T-cell (primary cell): ENCODE measurements around the gene CORO1C. TPM values are rescaled to one million over a fixed set of nuclear protein-coding genes. Genes with fewer than 3 reads are reported as not detected.
"Not testable (repeated sequence)": the region's sequence is repeated elsewhere in the genome, so short reads cannot be mapped to it uniquely, and the experiment has no call there.

Source experiments
- ATAC-seq, 4 experiments: fragments of 200-7000 bp in 3 of 4; fragments of 150-1000 bp in 1 of 4; cut with Tn5 transposase; replicated peaks in 1 of 4; 1 replicate in 3 of 4; 2 replicates in 1 of 4; pipeline ENCODE4 v1.10.0; 2021; ENCODE audit warnings: moderate library complexity in 3 of 4, mild to moderate bottlenecking in 2 of 4, moderate number of reproducible peaks in 1 of 4
- CTCF ChIA-PET, 2 donors: fragments of 300-600 bp; sonication (Branson Sonifier 250); formaldehyde crosslinking; loops; one replicate each; lab custom pipeline; 2022; ENCODE audit warnings: antibody characterized with exemption in 2 of 2; lab: Charles Lee
- POLR2A ChIA-PET, 2 donors: fragments of 300-600 bp; sonication (Branson Sonifier 250); formaldehyde crosslinking; loops; one replicate each; lab custom pipeline; 2022; ENCODE audit warnings: antibody characterized with exemption in 2 of 2; lab: Charles Lee
- DNase-seq, 35 experiments: peaks; one replicate each; pipeline versions ENCODE4 v3.0.0 to v3.0.0-alpha.2; 2013 to 2023
- H3K27ac ChIP-seq: one replicate; pipeline ENCODE4 v1.5.1; 2013; ENCODE audit warnings: low read length
- H3K27me3 ChIP-seq, 2 experiments: replicated peaks in 1 of 2; 1 replicate in 1 of 2; 2 replicates in 1 of 2; pipeline versions ENCODE4 v1.6.1 to v1.7.0; 2013; ENCODE audit warnings: low read length in 1 of 2, mixed read lengths in 1 of 2; ENCODE audit not compliant: control insufficient read depth in 2 of 2, insufficient read depth in 2 of 2; ENCODE audit errors: extremely low read depth in 1 of 2
- H3K36me3 ChIP-seq, 2 donors: 1 replicate in 1 of 2; 2 replicates in 1 of 2; pipeline versions ENCODE4 v1.6.1 to v1.7.0; 2013; ENCODE audit warnings: low read length in 1 of 2; ENCODE audit not compliant: control insufficient read depth in 2 of 2, insufficient read depth in 1 of 2; ENCODE audit errors: extremely low read depth in 1 of 2
- H3K4me1 ChIP-seq, 2 experiments: 1 replicate in 1 of 2; 2 replicates in 1 of 2; pipeline versions ENCODE4 v1.6.1 to v1.7.0; 2013; ENCODE audit warnings: low read length in 2 of 2, mixed read lengths in 1 of 2; ENCODE audit not compliant: insufficient read depth in 2 of 2, control insufficient read depth in 1 of 2; ENCODE audit errors: extremely low read depth in 1 of 2
- H3K4me3 ChIP-seq, 2 donors: 1 replicate in 1 of 2; 2 replicates in 1 of 2; pipeline versions ENCODE4 v1.5.1 to v1.7.0; 2013; ENCODE audit warnings: mild to moderate bottlenecking in 2 of 2, low read length in 1 of 2, moderate library complexity in 1 of 2; ENCODE audit not compliant: control insufficient read depth in 1 of 2; ENCODE audit errors: extremely low read depth in 1 of 2
- H3K9me3 ChIP-seq: 2 replicates; pipeline ENCODE4 v1.7.0; 2013
- H3K27ac Mint-ChIP-seq, 2 donors: one replicate each; pipeline ENCODE4 v1.8.0; 2020 to 2021; ENCODE audit warnings: mild to moderate bottlenecking in 2 of 2, mixed read lengths in 2 of 2
- H3K27me3 Mint-ChIP-seq, 2 donors: one replicate each; pipeline ENCODE4 v1.8.0; 2021 to 2022; ENCODE audit warnings: mixed read lengths in 2 of 2
- H3K36me3 Mint-ChIP-seq: one replicate; pipeline ENCODE4 v1.8.0; 2021; ENCODE audit warnings: mixed read lengths
- H3K4me1 Mint-ChIP-seq, 3 donors: one replicate each; pipeline ENCODE4 v1.8.0; 2020 to 2022; ENCODE audit warnings: mixed read lengths in 3 of 3, mild to moderate bottlenecking in 1 of 3
- H3K4me3 Mint-ChIP-seq, 3 donors: one replicate each; pipeline ENCODE4 v1.8.0; 2020 to 2022; ENCODE audit warnings: mild to moderate bottlenecking in 3 of 3, mixed read lengths in 3 of 3, moderate library complexity in 3 of 3
- H3K9me3 Mint-ChIP-seq, 3 donors: one replicate each; pipeline ENCODE4 v1.8.0; 2020 to 2022; ENCODE audit warnings: mixed read lengths in 3 of 3
- WGBS: methylation state at CpG from one replicate; pipeline ENCODE4 v1.1.5; 2013; ENCODE audit warnings: missing lambda C conversion rate; ENCODE audit not compliant: insufficient coverage; 5-methylcytosine and 5-hydroxymethylcytosine counted together
- total RNA-seq, 35 experiments: library from RNA in 6 of 35; stranded (reverse) in 6 of 35; fragments of 120-200 nt in 1 of 35; gene quantifications; one replicate each; pipeline versions ENCODE4 v1.2.1 to v1.2.4 and lab custom pipeline; 2013 to 2026

CORO1C gene
- total RNA-seq, 5 donors from 2014 or later (not counting 1 experiment from before 2014, with no cell fraction given) = 7.4 to 11.4 (median 8.7) TPM

DNA sequence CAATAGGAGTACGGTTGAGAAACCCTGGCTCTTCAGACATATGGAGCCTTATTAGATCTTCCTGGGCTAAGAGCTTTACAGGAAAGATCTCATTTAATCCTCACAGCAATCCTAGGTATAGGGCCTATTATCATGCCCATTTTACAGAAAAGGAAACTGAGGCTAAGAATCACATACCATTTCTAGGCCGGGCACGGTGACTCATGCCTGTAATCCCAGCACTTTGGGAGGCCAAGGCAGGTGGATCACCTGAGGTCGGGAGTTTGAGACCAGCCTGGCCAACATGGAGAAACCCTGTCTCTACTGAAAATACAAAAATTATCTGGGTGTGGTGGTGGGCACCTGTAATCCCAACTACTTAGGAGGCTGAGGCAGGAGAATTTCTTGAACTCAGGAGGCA is 19.7 kb upstream of the CORO1C start:
- H3K4me3 ChIP-seq, H3K27ac ChIP-seq, H3K36me3 ChIP-seq, H3K27ac Mint-ChIP-seq, H3K27me3 ChIP-seq, H3K9me3 ChIP-seq, H3K4me1 Mint-ChIP-seq, H3K27me3 Mint-ChIP-seq, H3K4me1 ChIP-seq, ATAC-seq, H3K9me3 Mint-ChIP-seq, DNase-seq, H3K4me3 Mint-ChIP-seq, H3K36me3 Mint-ChIP-seq: not testable (repeated sequence)
- CTCF ChIA-PET = interaction anchor here in 1 of 2 donors (1.1 kb wide), 1 partner anchor 9 kb away, joined by 4 read pairs; no protein-coding TSS in a partner anchor
- POLR2A ChIA-PET = interaction anchor here in 1 of 2 donors (0.6 kb wide), 1 partner anchor 30 kb away, joined by 3 read pairs; no protein-coding TSS in a partner anchor
- 90% methylated on average over 1 of the region's 4 CpGs for WGBS

GRCh38 chr12:108750526-108750925 is 19.2 kb upstream of the CORO1C start:
- ChIA-PET POLR2A (no interaction called here), CTCF (no interaction called here)
- no peak for ATAC-seq
- H3K4me3 ChIP-seq = no peak overlapping the region
- Mint-ChIP-seq H3K9me3 (no peaks in the 10 kb centered on the region), H3K27me3 (no peaks in the 10 kb centered on the region), H3K27ac (no peak overlapping the region), H3K36me3 (no peaks in the 10 kb centered on the region), H3K4me1 (no peaks in the 10 kb centered on the region), H3K4me3 (no peak overlapping the region)
- DNase-seq = no peak
- no peaks in the 10 kb centered on the region for H3K4me1 ChIP-seq
- WGBS = 83% methylated on average over 2 of the region's 4 CpGs
- H3K27ac ChIP-seq = no peak overlapping the region
- H3K9me3 ChIP-seq = no peaks in the 10 kb centered on the region
- H3K27me3 ChIP-seq = no peaks in the 10 kb centered on the region
- no peaks in the 10 kb centered on the region for H3K36me3 ChIP-seq

DNA sequence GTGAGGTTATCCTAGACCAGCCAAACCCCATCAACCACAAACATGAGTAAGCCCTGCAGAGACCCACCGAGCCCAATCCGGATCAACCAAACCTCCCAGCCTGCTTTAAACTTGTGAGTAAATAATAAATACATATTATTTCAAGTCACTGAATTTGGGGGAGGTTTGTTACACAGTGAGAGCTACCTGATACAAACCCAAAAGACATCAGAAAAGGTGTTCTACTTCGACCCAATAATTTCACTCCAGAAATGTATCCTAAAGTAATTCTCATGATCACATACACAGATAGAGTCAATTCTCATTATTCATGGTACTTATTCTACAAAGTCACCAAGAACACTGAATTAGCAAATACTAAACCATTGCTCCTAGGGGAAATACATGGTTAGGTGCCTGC is 16.2 kb upstream of the CORO1C start:
- POLR2A ChIA-PET = no interaction called here
- Mint-ChIP-seq H3K36me3 (no peaks in the 10 kb centered on the region), H3K4me1 (no peaks in the 10 kb centered on the region), H3K4me3 (no peak overlapping the region), H3K9me3 (no peaks in the 10 kb centered on the region), H3K27me3 (no peaks in the 10 kb centered on the region), H3K27ac (no peak overlapping the region)
- WGBS = 57% methylated on average over 1 of the region's 3 CpGs
- Histone ChIP-seq H3K36me3 (no peaks in the 10 kb centered on the region), H3K4me3 (no peak overlapping the region), H3K27ac (no peak overlapping the region), H3K9me3 (no peaks in the 10 kb centered on the region), H3K27me3 (no peaks in the 10 kb centered on the region), H3K4me1 (no peaks in the 10 kb centered on the region)
- ATAC-seq (no peak), DNase-seq (no peak)
- CTCF ChIA-PET = no interaction called here

DNA sequence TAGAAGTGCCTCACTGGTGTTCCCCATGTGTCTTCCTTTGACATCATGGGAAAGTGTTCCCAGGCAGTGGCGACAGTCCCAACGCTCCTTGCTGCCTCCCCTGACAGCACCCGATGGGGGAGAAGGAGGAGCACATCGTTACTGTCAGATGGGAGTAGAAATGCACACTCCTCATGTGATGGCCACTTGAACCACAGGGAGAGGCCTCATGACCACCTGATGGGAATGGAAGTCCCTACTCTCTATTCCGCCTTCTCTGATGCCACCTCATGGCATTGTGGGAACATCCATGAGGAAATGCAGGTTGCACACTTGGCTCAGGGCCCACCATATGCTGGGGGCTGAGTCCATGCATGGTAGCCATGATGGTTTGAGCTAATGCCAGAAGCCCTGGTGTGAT is 14.3 kb upstream of the CORO1C start:
- POLR2A ChIA-PET = interaction anchor here in 1 of 2 donors (0.5 kb wide), 1 partner anchor 116 kb away, joined by 12 read pairs; no protein-coding TSS in a partner anchor
- Histone ChIP-seq H3K27me3 (no peaks in the 10 kb centered on the region), H3K27ac (no peak overlapping the region), H3K4me3 (no peak overlapping the region), H3K4me1 (no peaks in the 10 kb centered on the region), H3K36me3 (no peaks in the 10 kb centered on the region), H3K9me3 (no peaks in the 10 kb centered on the region)
- CTCF ChIA-PET = no interaction called here
- Mint-ChIP-seq H3K9me3 (no peaks in the 10 kb centered on the region), H3K4me1 (no peaks in the 10 kb centered on the region), H3K27ac (no peak overlapping the region), H3K4me3 (no peak overlapping the region), H3K27me3 (no peaks in the 10 kb centered on the region), H3K36me3 (no peaks in the 10 kb centered on the region)
- no peak for DNase-seq
- no peak for ATAC-seq
- 100% methylated on average over 4 of the region's 5 CpGs for WGBS

DNA sequence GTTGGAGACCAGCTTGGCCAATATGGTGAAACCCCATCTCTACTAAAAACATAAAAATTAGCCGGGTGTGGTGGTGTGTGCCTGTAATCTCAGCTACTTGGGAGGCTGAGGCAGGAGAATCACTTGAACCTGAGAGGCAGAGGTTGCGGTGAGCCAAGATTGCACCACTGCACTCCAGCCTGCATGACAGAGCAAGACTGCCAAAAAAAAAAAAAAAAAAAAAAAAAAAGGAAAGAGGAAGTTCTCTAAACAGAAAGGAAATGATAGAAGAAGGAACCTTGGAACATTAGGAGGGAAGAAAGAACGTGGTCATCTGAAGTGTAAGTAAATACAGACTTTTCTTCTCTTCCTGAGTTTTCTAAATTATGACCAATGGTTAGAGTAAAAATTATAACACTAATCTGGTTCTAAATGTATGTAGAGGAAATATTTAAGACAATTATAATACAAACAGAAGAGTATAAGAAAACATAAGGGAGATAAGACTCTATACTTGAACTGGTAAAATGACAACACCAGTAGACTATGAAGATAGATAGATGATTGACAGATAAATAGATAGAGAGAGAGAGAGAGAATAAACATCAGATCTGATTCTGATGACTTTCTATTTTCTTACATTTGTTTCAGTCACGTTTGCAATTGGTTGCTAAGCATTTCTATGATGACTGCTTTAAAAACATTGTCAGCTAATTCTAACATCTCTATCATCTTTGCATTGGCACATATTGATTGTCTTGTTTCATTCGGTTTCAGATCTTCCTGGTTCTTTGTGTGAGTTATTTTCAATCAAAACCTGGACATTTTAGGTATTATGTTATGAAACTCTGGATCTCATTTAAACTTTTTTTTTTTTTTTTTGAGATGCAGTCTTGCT is 12.9 kb upstream of the CORO1C start:
- Mint-ChIP-seq H3K27me3 (no peaks in the 10 kb centered on the region), H3K36me3 (no peaks in the 10 kb centered on the region), H3K27ac (no peak overlapping the region), H3K4me1 (no peaks in the 10 kb centered on the region), H3K9me3 (no peaks in the 10 kb centered on the region), H3K4me3 (no peak overlapping the region)
- CTCF ChIA-PET = no interaction called here
- no peak for DNase-seq
- no peaks in the 10 kb centered on the region for H3K36me3 ChIP-seq
- H3K27me3 ChIP-seq = no peaks in the 10 kb centered on the region
- H3K4me1 ChIP-seq = no peaks in the 10 kb centered on the region
- H3K27ac ChIP-seq = no peak overlapping the region
- WGBS = no CpG with 5 or more reads among the region's 5 CpGs
- H3K9me3 ChIP-seq = no peaks in the 10 kb centered on the region
- POLR2A ChIA-PET = interaction anchor here (0.6 to 0.7 kb wide), 3 partner anchors 16 to 1059 kb away, joined by 4 to 7 read pairs (median 5); no protein-coding TSS in a partner anchor
- no peak for ATAC-seq
- H3K4me3 ChIP-seq = no peak overlapping the region

GRCh38 chr12:108738170-108738569 is 6.9 kb upstream of the CORO1C start:
- ChIA-PET CTCF (interaction anchor here in 1 of 2 donors (1.5 kb wide), 1 partner anchor 65 kb away, joined by 4 read pairs; no protein-coding TSS in a partner anchor), POLR2A (interaction anchor here in 1 of 2 donors (0.6 kb wide), 1 partner anchor 83 kb away, joined by 7 read pairs; no protein-coding TSS in a partner anchor)
- no peaks in the 10 kb centered on the region for H3K9me3 ChIP-seq
- Mint-ChIP-seq H3K27me3 (no peaks in the 10 kb centered on the region), H3K27ac (peak overlapping the region; percentile 9 to 24), H3K4me3 (no peak overlapping the region), H3K36me3 (no peaks in the 10 kb centered on the region), H3K4me1 (peaks cover 6 to 16% (median 11%) of the 10 kb centered on the region in 3 donors), H3K9me3 (no peaks in the 10 kb centered on the region)
- 0% methylated on average over 1 of the region's 2 CpGs for WGBS
- no peak overlapping the region for H3K27ac ChIP-seq
- H3K4me1 ChIP-seq = no peaks in the 10 kb centered on the region
- no peak for ATAC-seq
- no peak overlapping the region for H3K4me3 ChIP-seq
- DNase-seq = no peak
- H3K36me3 ChIP-seq = no peaks in the 10 kb centered on the region
- H3K27me3 ChIP-seq = no peaks in the 10 kb centered on the region
